Smooth muscle cell (in vitro differentiated cells): ENCODE measurements around the gene CAPN5. TPM values are rescaled to one million over a fixed set of nuclear protein-coding genes. Genes with fewer than 3 reads are reported as not detected.

Source experiments
- DNase-seq: peaks from one replicate; lab custom pipeline; 2025; ENCODE audit not compliant: unreplicated experiment; lab: John Stamatoyannopoulos, UW
- H2AFZ ChIP-seq: fragments of 200-600 bp; sonication (generic); 2 replicates; pipeline ENCODE4 v1.6.0; 2016; ENCODE audit warnings: antibody characterized with exemption, low read depth, mild to moderate bottlenecking
- H3F3A ChIP-seq: fragments of 200-600 bp; sonication (generic); 2 replicates; pipeline ENCODE4 v1.6.0; 2017; ENCODE audit warnings: antibody characterized with exemption, low read depth
- H3K27ac ChIP-seq: fragments of 200-600 bp; sonication (generic); 2 replicates; pipeline ENCODE4 v1.5.1; 2016; ENCODE audit warnings: low read depth, mild to moderate bottlenecking
- H3K27me3 ChIP-seq: fragments of 200-600 bp; sonication (generic); 2 replicates; pipeline ENCODE4 v1.6.1; 2016; ENCODE audit warnings: low read depth, mild to moderate bottlenecking
- H3K36me3 ChIP-seq: fragments of 200-600 bp; sonication (generic); 2 replicates; pipeline ENCODE4 v1.5.1; 2016; ENCODE audit warnings: low read depth
- H3K4me1 ChIP-seq: fragments of 200-600 bp; sonication (generic); 2 replicates; pipeline ENCODE4 v1.5.1; 2016; ENCODE audit warnings: low read depth
- H3K4me2 ChIP-seq: fragments of 200-600 bp; sonication (generic); 2 replicates; pipeline ENCODE4 v1.6.0; 2016; ENCODE audit warnings: mild to moderate bottlenecking
- H3K4me3 ChIP-seq: fragments of 200-600 bp; sonication (generic); 2 replicates; pipeline ENCODE4 v1.5.1; 2016; ENCODE audit warnings: mild to moderate bottlenecking
- H3K79me2 ChIP-seq: fragments of 200-600 bp; sonication (generic); 2 replicates; pipeline ENCODE4 v1.6.0; 2016; ENCODE audit warnings: low read depth, mild to moderate bottlenecking
- H3K9ac ChIP-seq: fragments of 200-600 bp; sonication (generic); 2 replicates; pipeline ENCODE4 v1.6.0; 2016; ENCODE audit warnings: low read depth
- H3K9me3 ChIP-seq: fragments of 200-600 bp; sonication (generic); replicated peaks from 2 replicates; pipeline ENCODE4 v1.5.1; 2016; ENCODE audit warnings: low read depth
- H4K20me1 ChIP-seq: fragments of 200-600 bp; sonication (generic); 2 replicates; pipeline ENCODE4 v1.6.0; 2016; ENCODE audit warnings: low read depth
- CTCF ChIP-seq: fragments of 200-600 bp; sonication (generic); IDR thresholded peaks from 2 replicates; pipeline ENCODE4 v1.5.1; 2017; ENCODE audit warnings: borderline replicate concordance, mild to moderate bottlenecking, antibody characterized with exemption; ENCODE audit not compliant: insufficient read depth, poor library complexity, severe bottlenecking
- WGBS: methylation state at CpG from one replicate; pipeline ENCODE4 v1.1.7; 2016; ENCODE audit warnings: low lambda C conversion rate; 5-methylcytosine and 5-hydroxymethylcytosine counted together
- polyA plus RNA-seq: library from polyadenylated mRNA; unstranded; fragments of >200 nt; fragmentation: Nextera tagmentation; extraction: Ambion mirVana; gene quantifications from 2 replicates; pipeline ENCODE4 v1.2.1, GENCODE V29; 2016
- total RNA-seq: library from RNA; depleted of rRNA; stranded (reverse); fragments of >200 nt; gene quantifications from 2 replicates; pipeline ENCODE4 v1.2.3, GENCODE V29; 2014

The CAPN5 gene
- total and polyA plus RNA-seq, 2 experiments from 2014 or later, result 15.5 to 23.1 TPM

DNA sequence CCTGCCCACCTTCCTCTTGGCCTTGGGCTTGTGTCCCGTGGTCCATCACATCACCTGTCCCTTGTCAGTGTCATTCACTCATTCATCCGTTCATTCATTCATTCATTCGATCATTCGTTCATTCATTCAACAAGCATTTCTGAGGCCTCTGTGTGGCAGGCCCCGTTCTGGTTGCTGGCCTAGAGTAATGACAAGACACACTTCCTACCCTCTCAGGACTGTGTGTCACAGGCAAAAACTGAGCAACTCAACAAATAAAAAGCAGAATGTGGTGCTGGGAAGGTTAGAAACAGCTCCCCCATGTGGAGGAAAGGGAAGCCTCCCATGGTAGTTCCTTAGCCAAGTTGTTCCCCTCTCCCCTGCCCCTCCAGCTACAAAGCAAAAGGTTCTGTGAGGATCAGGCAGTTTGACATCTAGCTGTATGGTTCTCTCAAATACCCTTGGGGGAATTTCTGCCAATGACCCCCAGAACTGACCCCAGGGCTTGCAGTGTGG is 34.3 kb downstream of the CAPN5 start:
- Histone ChIP-seq H3K9ac (no peak overlapping the region), H3F3A (no peaks in the 10 kb centered on the region), H3K27ac (no peak overlapping the region), H3K27me3 (no peaks in the 10 kb centered on the region), H3K79me2 (no peaks in the 10 kb centered on the region), H3K4me2 (no peak overlapping the region), H2AFZ (no peak overlapping the region), H4K20me1 (peaks cover 8% of the 10 kb centered on the region), H3K36me3 (no peaks in the 10 kb centered on the region), H3K4me3 (no peak overlapping the region), H3K4me1 (no peaks in the 10 kb centered on the region), H3K9me3 (no peaks in the 10 kb centered on the region)
- peak; percentile 32 for TF ChIP-seq CTCF
- DNase-seq, result no peak
- WGBS, result 95% methylated on average over 5 of the region's 5 CpGs

- DNase-seq, result no peak
- Histone ChIP-seq H3K4me1 (no peaks in the 10 kb centered on the region), H2AFZ (no peak within 1 kb of the TSS), H3K27me3 (no peaks in the 10 kb centered on the region), H3K36me3 (no peaks in the 10 kb centered on the region), H3K4me3 (no peak within 1 kb of the TSS), H3K79me2 (no peaks in the 10 kb centered on the region), H4K20me1 (peaks cover 8% of the 10 kb centered on the region), H3K9me3 (no peaks in the 10 kb centered on the region), H3K9ac (no peak within 1 kb of the TSS), H3K27ac (no peak within 1 kb of the TSS), H3K4me2 (no peak within 1 kb of the TSS), H3F3A (no peaks in the 10 kb centered on the region)
- WGBS, result 96% methylated on average over 34 of the region's 37 CpGs
- no peak for TF ChIP-seq CTCF
Observed at GRCh38 chr11:77102246-77103210, 35.8 kb downstream of the CAPN5 start, which contains the start of gene OMP. OMP (plus strand) TSS chr11:77102840; CDS start chr11:77102840, 0 bp downstream.

- WGBS, result 94% methylated on average over 2 of the region's 2 CpGs
- TF ChIP-seq CTCF, result no peak
- H3K4me1 ChIP-seq, result no peaks in the 10 kb centered on the region
Observed at GRCh38 chr11:77103319-77103718, 36.5 kb downstream of the CAPN5 start.

More at GRCh38 chr11:77103319-77103718, 36.5 kb downstream of the CAPN5 start:
- no peak overlapping the region for H3K27ac ChIP-seq
- no peak overlapping the region for H2AFZ ChIP-seq
- no peaks in the 10 kb centered on the region for H3K9me3 ChIP-seq
- H3K9ac ChIP-seq, result no peak overlapping the region
- H3K36me3 ChIP-seq, result no peaks in the 10 kb centered on the region
- H3F3A ChIP-seq, result no peaks in the 10 kb centered on the region
- no peaks in the 10 kb centered on the region for H3K79me2 ChIP-seq
- H3K27me3 ChIP-seq, result no peaks in the 10 kb centered on the region
- H3K4me2 ChIP-seq, result no peak overlapping the region
- no peak overlapping the region for H3K4me3 ChIP-seq
- peaks cover 8% of the 10 kb centered on the region for H4K20me1 ChIP-seq
- DNase-seq, result no peak
